IMR-90 (cell line): ENCODE results near the gene VPS18. TPM values are rescaled to one million over a fixed set of nuclear protein-coding genes. Genes with fewer than 3 reads are reported as not detected.

Experiments
- ATAC-seq: fragments of 200-7000 bp; cut with Tn5 transposase; 2 replicates; pipeline ENCODE4 v1.9.1; 2020; ENCODE audit warnings: low read depth, mild to moderate bottlenecking, moderate library complexity
- BruUV-seq: library from RNA; stranded (reverse); fragments of 400-500 nt; replicated peaks from 2 replicates; lab custom pipeline; 2021; lab: Mats Ljungman, UMichigan
- CTCF ChIA-PET: fragments of 300-600 bp; formaldehyde crosslinking; extraction: SDS; loops from one replicate; lab custom pipeline; 2021; ENCODE audit warnings: antibody characterized with exemption; lab: Yijun Ruan, JAX
- POLR2A ChIA-PET: fragments of 300-600 bp; sonication (Branson Sonifier 250); formaldehyde crosslinking; loops from one replicate; lab custom pipeline; 2022; ENCODE audit warnings: antibody characterized with exemption; ENCODE audit not compliant: unreplicated experiment; lab: Charles Lee
- DNase-seq: peaks from one replicate; pipeline ENCODE4 v3.0.0; 2013
- H2AFZ ChIP-seq: replicated peaks from 2 replicates; pipeline ENCODE3; 2013; ENCODE audit warnings: low read length, mild to moderate bottlenecking; ENCODE audit not compliant: poor library complexity
- H2AK5ac ChIP-seq: 2 replicates; pipeline ENCODE4 v1.6.1; 2013; ENCODE audit warnings: low read depth, low read length, inconsistent platforms
- H2AK9ac ChIP-seq: replicated peaks from 2 replicates; pipeline ENCODE3; 2013; ENCODE audit warnings: mild to moderate bottlenecking, low read depth, low read length, moderate library complexity; ENCODE audit not compliant: poor library complexity
- H2BK120ac ChIP-seq: 2 replicates; pipeline ENCODE4 v1.6.1; 2013; ENCODE audit warnings: low read depth, low read length, inconsistent platforms
- H2BK15ac ChIP-seq: 3 replicates; pipeline ENCODE4 v1.6.1; 2013; ENCODE audit warnings: low read depth, low read length, inconsistent platforms
- H2BK20ac ChIP-seq: 2 replicates; pipeline ENCODE4 v1.6.1; 2013; ENCODE audit warnings: low read depth, mild to moderate bottlenecking, inconsistent platforms, low read length, moderate library complexity
- H2BK5ac ChIP-seq: 2 replicates; pipeline ENCODE4 v1.6.1; 2013; ENCODE audit warnings: mild to moderate bottlenecking, low read depth, low read length, inconsistent platforms; ENCODE audit not compliant: poor library complexity, severe bottlenecking
- H3K14ac ChIP-seq: replicated peaks from 2 replicates; pipeline ENCODE4 v1.6.1; 2013; ENCODE audit warnings: low read depth, low read length, inconsistent platforms
- H3K18ac ChIP-seq: 2 replicates; pipeline ENCODE4 v1.6.1; 2013; ENCODE audit warnings: low read depth, low read length, control low read depth
- H3K23ac ChIP-seq: 2 replicates; pipeline ENCODE4 v1.6.1; 2013; ENCODE audit warnings: low read depth, low read length, inconsistent platforms
- H3K27ac ChIP-seq: 2 replicates; pipeline ENCODE4 v1.5.1; 2013; ENCODE audit warnings: mild to moderate bottlenecking, control low read depth, low read length; ENCODE audit not compliant: insufficient read depth
- H3K27me3 ChIP-seq: 2 replicates; pipeline ENCODE4 v1.6.1; 2013; ENCODE audit warnings: low read length; ENCODE audit not compliant: control insufficient read depth, insufficient read depth
- H3K36me3 ChIP-seq: 2 replicates; pipeline ENCODE4 v1.6.1; 2013; ENCODE audit warnings: low read length, mixed read lengths; ENCODE audit not compliant: control insufficient read depth, insufficient read depth
- H3K4ac ChIP-seq: 2 replicates; pipeline ENCODE4 v1.6.1; 2013; ENCODE audit warnings: low read depth, low read length, inconsistent platforms
- H3K4me1 ChIP-seq: 2 replicates; pipeline ENCODE4 v1.6.1; 2013; ENCODE audit warnings: low read length, mixed read lengths; ENCODE audit not compliant: control insufficient read depth, insufficient read depth
- H3K4me2 ChIP-seq: 2 replicates; pipeline ENCODE4 v1.6.1; 2013; ENCODE audit warnings: low read depth, mild to moderate bottlenecking, control low read depth, low read length, moderate library complexity
- H3K4me3 ChIP-seq: 2 replicates; pipeline ENCODE4 v1.5.1; 2013; ENCODE audit warnings: low read depth, mild to moderate bottlenecking, control low read depth, low read length, moderate library complexity; ENCODE audit not compliant: insufficient read depth
- H3K56ac ChIP-seq: 2 replicates; pipeline ENCODE4 v1.6.1; 2013; ENCODE audit warnings: low read length, inconsistent platforms; ENCODE audit not compliant: insufficient read depth; ENCODE audit errors: extremely low read depth
- H3K79me1 ChIP-seq, 2 experiments: 2 replicates each; pipeline ENCODE4 v1.6.1; 2013; ENCODE audit warnings: low read length in 2 of 2, inconsistent platforms in 1 of 2, low read depth in 1 of 2
- H3K9ac ChIP-seq: 2 replicates; pipeline ENCODE4 v1.6.1; 2013; ENCODE audit warnings: low read depth, low read length, control low read depth
- H3K9me1 ChIP-seq: 2 replicates; pipeline ENCODE4 v1.6.1; 2013; ENCODE audit warnings: low read length, inconsistent platforms; ENCODE audit not compliant: insufficient read depth
- H3K9me3 ChIP-seq: 2 replicates; pipeline ENCODE4 v1.6.1; 2013; ENCODE audit warnings: low read length; ENCODE audit not compliant: control insufficient read depth, insufficient read depth
- H4K20me1 ChIP-seq: 2 replicates; pipeline ENCODE4 v1.6.1; 2013; ENCODE audit warnings: low read length, inconsistent platforms; ENCODE audit not compliant: insufficient read depth
- H4K5ac ChIP-seq: 2 replicates; pipeline ENCODE4 v1.6.1; 2013; ENCODE audit warnings: mild to moderate bottlenecking, low read depth, low read length, control low read depth
- H4K8ac ChIP-seq, 2 experiments: 2 replicates each; pipeline ENCODE4 v1.6.1; 2013; ENCODE audit warnings: low read depth in 2 of 2, low read length in 2 of 2, control low read depth in 1 of 2, inconsistent platforms in 1 of 2
- H4K91ac ChIP-seq: 2 replicates; pipeline ENCODE4 v1.6.1; 2013; ENCODE audit warnings: low read depth, low read length, inconsistent platforms; ENCODE audit not compliant: insufficient read depth
- BHLHE40 ChIP-seq: fragments of 150-350 bp; IDR thresholded peaks from 2 replicates; pipeline ENCODE4 v1.6.1; 2016; ENCODE audit warnings: mild to moderate bottlenecking, low read depth, low read length
- CEBPB ChIP-seq: IDR thresholded peaks from 2 replicates; pipeline ENCODE4 v1.6.1; 2012; ENCODE audit warnings: low read depth, low read length, improper control_type of control experiment
- CTCF ChIP-seq: conservative IDR thresholded peaks from 2 replicates; pipeline ENCODE4 v1.5.1; 2012; ENCODE audit warnings: mild to moderate bottlenecking, low read depth, low read length, improper control_type of control experiment
- ELK1 ChIP-seq: fragments of 150-350 bp; IDR thresholded peaks from 2 replicates; pipeline ENCODE4 v1.6.1; 2016; ENCODE audit warnings: low read depth, mild to moderate bottlenecking, low read length, moderate library complexity, borderline replicate concordance
- FOS ChIP-seq: fragments of 150-350 bp; IDR thresholded peaks from 2 replicates; pipeline ENCODE4 v1.6.1; 2016; ENCODE audit warnings: low read depth, low read length
- MAFK ChIP-seq: IDR thresholded peaks from 2 replicates; pipeline ENCODE4 v1.6.1; 2012; ENCODE audit warnings: low read depth, low read length, improper control_type of control experiment
- NFE2L2 ChIP-seq: fragments of 150-350 bp; IDR thresholded peaks from 2 replicates; pipeline ENCODE4 v1.6.1; 2016; ENCODE audit warnings: low read depth, mild to moderate bottlenecking, low read length
- POLR2A ChIP-seq: IDR thresholded peaks from 2 replicates; pipeline ENCODE4 v1.6.1; 2012; ENCODE audit warnings: mild to moderate bottlenecking, low read depth, low read length
- RAD21 ChIP-seq: IDR thresholded peaks from 2 replicates; pipeline ENCODE4 v1.6.1; 2012; ENCODE audit warnings: low read length, improper control_type of control experiment
- RCOR1 ChIP-seq: IDR thresholded peaks from 2 replicates; pipeline ENCODE4 v1.6.1; 2012; ENCODE audit warnings: mild to moderate bottlenecking, low read length, improper control_type of control experiment; ENCODE audit not compliant: insufficient replicate concordance
- RFX5 ChIP-seq: IDR thresholded peaks from 2 replicates; pipeline ENCODE4 v1.8.0; 2012; ENCODE audit warnings: low read depth, mild to moderate bottlenecking, low read length, moderate library complexity
- SMC3 ChIP-seq: fragments of 150-350 bp; IDR thresholded peaks from 2 replicates; pipeline ENCODE4 v1.6.1; 2016; ENCODE audit warnings: low read depth, mild to moderate bottlenecking, antibody characterized with exemption, low read length, moderate library complexity
- USF2 ChIP-seq: fragments of 150-350 bp; IDR thresholded peaks from 2 replicates; pipeline ENCODE4 v1.6.1; 2017; ENCODE audit warnings: mild to moderate bottlenecking, antibody characterized with exemption, low read length, low read depth
- WGBS, 2 experiments: methylation state at CpG; one replicate each; pipeline versions ENCODE4 v1.1.5 to v1.1.7; 2013; ENCODE audit warnings: missing lambda C conversion rate in 2 of 2; ENCODE audit not compliant: insufficient read length in 1 of 2; ENCODE audit errors: extremely low coverage in 2 of 2; 5-methylcytosine and 5-hydroxymethylcytosine counted together
- dilution Hi-C: fragments of 300-500 bp; cut with HindIII; formaldehyde crosslinking; loops from one replicate; pipeline ENCODE4 v1.14.3; 2018; ENCODE audit warnings: low sequenced_read_pairs; ENCODE audit not compliant: unreplicated experiment
- in situ Hi-C: fragments of 300-500 bp; cut with MboI; formaldehyde crosslinking; loops from 3 replicates; pipeline ENCODE4 v1.14.3; 2019; ENCODE audit warnings: low sequenced_read_pairs, inconsistent platforms, mixed read lengths
- intact Hi-C: fragments of 100-400 bp; cut with micrococcal nuclease; formaldehyde crosslinking; loops from 2 replicates; pipeline ENCODE4 v1.10.0; 2022
- polyA plus RNA-seq, 3 experiments: library from polyadenylated mRNA; depleted of rRNA; stranded (reverse); fragments of >200 nt; gene quantifications; 2 replicates each; pipeline ENCODE4 v1.2.3, GENCODE V29; 2012; ENCODE audit warnings: low replicate concordance in 1 of 3
- total RNA-seq: library from RNA; depleted of rRNA; stranded (reverse); fragments of >200 nt; gene quantifications from 2 replicates; pipeline ENCODE4 v1.2.3, GENCODE V29; 2012

Gene VPS18
- total and polyA plus RNA-seq, 2 of the 4 experiments (the other 2 are of a cell fraction): 19.3 to 32.3 TPM

DNA sequence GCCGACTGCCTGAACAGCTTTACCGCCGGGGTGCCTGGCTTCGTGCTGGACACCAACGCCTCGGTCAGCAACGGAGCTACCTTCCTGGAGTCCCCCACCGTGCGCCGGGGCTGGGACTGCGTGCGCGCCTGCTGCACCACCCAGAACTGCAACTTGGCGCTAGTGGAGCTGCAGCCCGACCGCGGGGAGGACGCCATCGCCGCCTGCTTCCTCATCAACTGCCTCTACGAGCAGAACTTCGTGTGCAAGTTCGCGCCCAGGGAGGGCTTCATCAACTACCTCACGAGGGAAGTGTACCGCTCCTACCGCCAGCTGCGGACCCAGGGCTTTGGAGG is 49.6 kb upstream of the VPS18 start:
- H3K23ac ChIP-seq: no peak overlapping the region
- no peak overlapping the region for H2BK5ac ChIP-seq
- TF ChIP-seq FOS: no peak
- TF ChIP-seq RCOR1: no peak
- TF ChIP-seq SMC3: no peak
- TF ChIP-seq MAFK: no peak
- no peak for TF ChIP-seq CEBPB
- TF ChIP-seq CTCF: no peak
- no peak for TF ChIP-seq BHLHE40
- TF ChIP-seq RFX5: no peak
- no peak for TF ChIP-seq ELK1
- TF ChIP-seq RAD21: no peak
- TF ChIP-seq NFE2L2: no peak
- TF ChIP-seq POLR2A: no peak
- TF ChIP-seq USF2: no peak
- no peak overlapping the region for H2BK15ac ChIP-seq
- no peak overlapping the region for H4K8ac ChIP-seq
- peak overlapping the region; percentile 76 for H2AK9ac ChIP-seq
- no peaks in the 10 kb centered on the region for H3K9me1 ChIP-seq
- H3K18ac ChIP-seq: no peak overlapping the region
- no peak overlapping the region for H2BK20ac ChIP-seq
- H2AFZ ChIP-seq: peak overlapping the region; percentile 86
- no peak overlapping the region for H4K5ac ChIP-seq
- H3K36me3 ChIP-seq: no peaks in the 10 kb centered on the region
- no peak overlapping the region for H3K4ac ChIP-seq
- H3K27ac ChIP-seq: no peak overlapping the region
- in situ Hi-C loops (no loop called here), intact Hi-C loops (loop anchor here (1.0 kb wide), 1 partner anchor 37 kb away; the partner anchor contains the start of genes DNAJC17 and ZFYVE19), dilution Hi-C loops (no loop called here)
- 0 out of 2 replicates have a peak, but pooled peaks cover 3% of the 10 kb centered on the region for H3K4me1 ChIP-seq
- 0% methylated on average over 1 of the region's 28 CpGs; no CpG with 5 or more reads in 1 of the 2 experiments for WGBS, 2 experiments
- H2AK5ac ChIP-seq: no peak overlapping the region
- peak overlapping the region; percentile 26 for H3K4me3 ChIP-seq
- no peaks in the 10 kb centered on the region for H3K9me3 ChIP-seq
- no peak overlapping the region for H3K14ac ChIP-seq
- no peak for DNase-seq
- POLR2A ChIA-PET: no interaction called here
- CTCF ChIA-PET: interaction anchor here (0.5 kb wide), 1 partner anchor 88 kb away, joined by 3 read pairs; no protein-coding TSS in a partner anchor
- BruUV-seq: no TSS peak
- peak; percentile 28; the same call in 1 of the 2 replicates for ATAC-seq
- no peak overlapping the region for H2BK120ac ChIP-seq
- H3K4me2 ChIP-seq: peak overlapping the region; percentile 66
- no peak overlapping the region for H3K9ac ChIP-seq
- H3K79me1 ChIP-seq: no peaks in the 10 kb centered on the region
- H4K20me1 ChIP-seq: peaks cover 5% of the 10 kb centered on the region; the same call in 1 of the 2 replicates
- peaks cover 38% of the 10 kb centered on the region for H3K27me3 ChIP-seq
- H3K56ac ChIP-seq: no peak overlapping the region
- H4K91ac ChIP-seq: no peak overlapping the region
